ENCODE data around the gene DUS3L.

DUS3L gene

GRCh38 chr19:5821521-5822180 lies 30.7 kb upstream of the DUS3L start:
- no peak for DNase-seq

GRCh38 chr19:5820785-5821184 lies 29.8 kb upstream of the DUS3L start:
- no peak for DNase-seq

- DNase-seq: no peak
These were observed 27.6 kb upstream of the DUS3L start for GRCh38 chr19:5818594-5818993.

- DNase-seq: no peak
These were observed 26.3 kb upstream of the DUS3L start for GRCh38 chr19:5817218-5817617.

GRCh38 chr19:5814852-5815246 lies 23.9 kb upstream of the DUS3L start:
- no peak for DNase-seq

GRCh38 chr19:5814123-5814851 lies 23.3 kb upstream of the DUS3L start:
- no peak for DNase-seq

GRCh38 chr19:5811117-5811516 lies 20.2 kb upstream of the DUS3L start:
- no peak for DNase-seq

GRCh38 chr19:5809469-5809868 lies 18.5 kb upstream of the DUS3L start:
- no peak for DNase-seq

- no peak for DNase-seq
These were observed 18.1 kb upstream of the DUS3L start for GRCh38 chr19:5809053-5809452.

GRCh38 chr19:5808120-5808816 lies 17.3 kb upstream of the DUS3L start:
- DNase-seq: no peak

GRCh38 chr19:5806905-5807304 lies 15.9 kb upstream of the DUS3L start:
- DNase-seq: no peak

GRCh38 chr19:5806133-5806489 lies 15.1 kb upstream of the DUS3L start:
- DNase-seq: no peak

- DNase-seq: peak; percentile 28
These were observed 14.6 kb upstream of the DUS3L start for GRCh38 chr19:5805462-5806132.

GRCh38 chr19:5804516-5805461 lies 13.8 kb upstream of the DUS3L start, which contains the start of gene NRTN:
Gene NRTN, plus strand, starts transcription at chr19:5805067. Its CDS starts 19,099 bp downstream, at chr19:5824166.
- DNase-seq: no peak

- DNase-seq: peak; percentile 67
These were observed 13.0 kb upstream of the DUS3L start for GRCh38 chr19:5803752-5804515.

GRCh38 chr19:5803441-5803751 lies 12.4 kb upstream of the DUS3L start:
- DNase-seq: no peak

- DNase-seq: no peak
These were observed 11.0 kb upstream of the DUS3L start for GRCh38 chr19:5801796-5802619.

GRCh38 chr19:5800361-5801270 lies 9.7 kb upstream of the DUS3L start:
- no peak for DNase-seq
